HepG2 (cell line): ENCODE measurements around the gene MFAP1. TPM values are rescaled to one million over a fixed set of nuclear protein-coding genes. Genes with fewer than 3 reads are reported as not detected.

Source experiments
- AFF4 ChIP-seq: sonication (generic); formaldehyde crosslinking; IDR thresholded peaks from 2 replicates; pipeline ENCODE4 v1.4.0; 2020; ENCODE audit warnings: missing genetic modification reagents
- JARID2 ChIP-seq: sonication (generic); formaldehyde crosslinking; IDR thresholded peaks from 2 replicates; pipeline ENCODE4 v1.8.1; 2023; ENCODE audit warnings: missing genetic modification reagents, inconsistent platforms; ENCODE audit not compliant: insufficient replicate concordance
- MBD4 ChIP-seq: IDR thresholded peaks from 2 replicates; pipeline ENCODE4 v1.6.1; 2012; ENCODE audit warnings: low read length, inconsistent platforms, borderline replicate concordance
- NRL ChIP-seq: sonication (generic); formaldehyde crosslinking; IDR thresholded peaks from 2 replicates; pipeline ENCODE4 v1.5.0; 2020; ENCODE audit warnings: missing genetic modification reagents, mild to moderate bottlenecking, moderate library complexity, borderline replicate concordance
- RFX1 ChIP-seq: fragments of 450-650 bp; IDR thresholded peaks from 2 replicates; pipeline ENCODE4 v1.6.1; 2017
- ZNF530 ChIP-seq: sonication (generic); formaldehyde crosslinking; IDR thresholded peaks from 2 replicates; pipeline ENCODE4 v1.5.0; 2020; ENCODE audit warnings: low read depth, mild to moderate bottlenecking, missing genetic modification reagents
- ZNF570 ChIP-seq: sonication (generic); formaldehyde crosslinking; IDR thresholded peaks from 2 replicates; pipeline ENCODE4 v1.4.0; 2020; ENCODE audit warnings: mild to moderate bottlenecking, missing genetic modification reagents, borderline replicate concordance
- ZNF672 ChIP-seq: sonication (generic); formaldehyde crosslinking; IDR thresholded peaks from 2 replicates; pipeline ENCODE4 v1.8.1; 2022; ENCODE audit warnings: missing genetic modification reagents
- ZNF790 ChIP-seq: sonication (generic); formaldehyde crosslinking; IDR thresholded peaks from 2 replicates; pipeline ENCODE4 v1.8.0; 2022; ENCODE audit warnings: missing genetic modification reagents, mild to moderate bottlenecking, borderline replicate concordance
- polyA plus RNA-seq, 8 experiments: library from polyadenylated mRNA; depleted of rRNA in 3 of 8; stranded (reverse) in 7 of 8; unstranded in 1 of 8; fragments of >200 nt; fragmentation: Illumina TruSeq in 4 of 8; extraction: Trizol in 4 of 8; gene quantifications; 2 replicates each; pipeline versions ENCODE4 v1.2.1 to v1.2.3, GENCODE V29; 2011 to 2016; ENCODE audit warnings: low read depth in 4 of 8, missing spikeins in 1 of 8, mixed read lengths in 1 of 8; ENCODE audit not compliant: insufficient read depth in 1 of 8
- total RNA-seq, 5 experiments: library from RNA; depleted of rRNA; stranded (reverse); fragments of >200 nt; fragmentation: Illumina TruSeq; extraction: Trizol; gene quantifications; 2 replicates each; pipeline ENCODE4 v1.2.3, GENCODE V29; 2016; ENCODE audit warnings: low read depth in 1 of 5
- TF ChIP-seq, protein P1 (sequence below): sonication (generic); formaldehyde crosslinking; IDR thresholded peaks from 2 replicates; pipeline ENCODE4 v1.9.0; 2021; ENCODE audit warnings: missing genetic modification reagents, borderline replicate concordance
- TF ChIP-seq, protein P2 (sequence below): IDR thresholded peaks from 2 replicates; pipeline ENCODE4 v1.6.1; 2018; ENCODE audit warnings: missing genetic modification reagents, mild to moderate bottlenecking, missing compliant biosample characterization
- TF ChIP-seq, protein P3 (sequence below): sonication (generic); formaldehyde crosslinking; IDR thresholded peaks from 2 replicates; pipeline ENCODE4 v1.5.0; 2020; ENCODE audit warnings: mild to moderate bottlenecking, missing genetic modification reagents, borderline replicate concordance

The MFAP1 gene
- total and polyA plus RNA-seq, 2 of the 13 experiments (the other 11 are each of a cell fraction or from before 2014, with no cell fraction given), result 11.8 to 39.5 TPM

- TF ChIP-seq AFF4 (CRISPR knock-in tag), result no peak
- no peak for TF ChIP-seq ZNF570
- TF ChIP-seq, protein P1, sequence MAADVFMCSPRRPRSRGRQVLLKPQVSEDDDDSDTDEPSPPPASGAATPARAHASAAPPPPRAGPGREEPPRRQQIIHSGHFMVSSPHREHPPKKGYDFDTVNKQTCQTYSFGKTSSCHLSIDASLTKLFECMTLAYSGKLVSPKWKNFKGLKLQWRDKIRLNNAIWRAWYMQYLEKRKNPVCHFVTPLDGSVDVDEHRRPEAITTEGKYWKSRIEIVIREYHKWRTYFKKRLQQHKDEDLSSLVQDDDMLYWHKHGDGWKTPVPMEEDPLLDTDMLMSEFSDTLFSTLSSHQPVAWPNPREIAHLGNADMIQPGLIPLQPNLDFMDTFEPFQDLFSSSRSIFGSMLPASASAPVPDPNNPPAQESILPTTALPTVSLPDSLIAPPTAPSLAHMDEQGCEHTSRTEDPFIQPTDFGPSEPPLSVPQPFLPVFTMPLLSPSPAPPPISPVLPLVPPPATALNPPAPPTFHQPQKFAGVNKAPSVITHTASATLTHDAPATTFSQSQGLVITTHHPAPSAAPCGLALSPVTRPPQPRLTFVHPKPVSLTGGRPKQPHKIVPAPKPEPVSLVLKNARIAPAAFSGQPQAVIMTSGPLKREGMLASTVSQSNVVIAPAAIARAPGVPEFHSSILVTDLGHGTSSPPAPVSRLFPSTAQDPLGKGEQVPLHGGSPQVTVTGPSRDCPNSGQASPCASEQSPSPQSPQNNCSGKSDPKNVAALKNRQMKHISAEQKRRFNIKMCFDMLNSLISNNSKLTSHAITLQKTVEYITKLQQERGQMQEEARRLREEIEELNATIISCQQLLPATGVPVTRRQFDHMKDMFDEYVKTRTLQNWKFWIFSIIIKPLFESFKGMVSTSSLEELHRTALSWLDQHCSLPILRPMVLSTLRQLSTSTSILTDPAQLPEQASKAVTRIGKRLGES, result no peak
- TF ChIP-seq ZNF672 (CRISPR knock-in tag), result no peak
- no peak for TF ChIP-seq NRL (CRISPR knock-in tag)
- no peak for TF ChIP-seq RFX1
- no peak for TF ChIP-seq ZNF530 (CRISPR knock-in tag)
- TF ChIP-seq ZNF790 (CRISPR knock-in tag), result no peak
- TF ChIP-seq, protein P2, sequence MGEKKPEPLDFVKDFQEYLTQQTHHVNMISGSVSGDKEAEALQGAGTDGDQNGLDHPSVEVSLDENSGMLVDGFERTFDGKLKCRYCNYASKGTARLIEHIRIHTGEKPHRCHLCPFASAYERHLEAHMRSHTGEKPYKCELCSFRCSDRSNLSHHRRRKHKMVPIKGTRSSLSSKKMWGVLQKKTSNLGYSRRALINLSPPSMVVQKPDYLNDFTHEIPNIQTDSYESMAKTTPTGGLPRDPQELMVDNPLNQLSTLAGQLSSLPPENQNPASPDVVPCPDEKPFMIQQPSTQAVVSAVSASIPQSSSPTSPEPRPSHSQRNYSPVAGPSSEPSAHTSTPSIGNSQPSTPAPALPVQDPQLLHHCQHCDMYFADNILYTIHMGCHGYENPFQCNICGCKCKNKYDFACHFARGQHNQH (CRISPR knock-in tag), result 0 out of 2 replicates have a peak, but pooled peaks have one; percentile 25
- TF ChIP-seq, protein P3, sequence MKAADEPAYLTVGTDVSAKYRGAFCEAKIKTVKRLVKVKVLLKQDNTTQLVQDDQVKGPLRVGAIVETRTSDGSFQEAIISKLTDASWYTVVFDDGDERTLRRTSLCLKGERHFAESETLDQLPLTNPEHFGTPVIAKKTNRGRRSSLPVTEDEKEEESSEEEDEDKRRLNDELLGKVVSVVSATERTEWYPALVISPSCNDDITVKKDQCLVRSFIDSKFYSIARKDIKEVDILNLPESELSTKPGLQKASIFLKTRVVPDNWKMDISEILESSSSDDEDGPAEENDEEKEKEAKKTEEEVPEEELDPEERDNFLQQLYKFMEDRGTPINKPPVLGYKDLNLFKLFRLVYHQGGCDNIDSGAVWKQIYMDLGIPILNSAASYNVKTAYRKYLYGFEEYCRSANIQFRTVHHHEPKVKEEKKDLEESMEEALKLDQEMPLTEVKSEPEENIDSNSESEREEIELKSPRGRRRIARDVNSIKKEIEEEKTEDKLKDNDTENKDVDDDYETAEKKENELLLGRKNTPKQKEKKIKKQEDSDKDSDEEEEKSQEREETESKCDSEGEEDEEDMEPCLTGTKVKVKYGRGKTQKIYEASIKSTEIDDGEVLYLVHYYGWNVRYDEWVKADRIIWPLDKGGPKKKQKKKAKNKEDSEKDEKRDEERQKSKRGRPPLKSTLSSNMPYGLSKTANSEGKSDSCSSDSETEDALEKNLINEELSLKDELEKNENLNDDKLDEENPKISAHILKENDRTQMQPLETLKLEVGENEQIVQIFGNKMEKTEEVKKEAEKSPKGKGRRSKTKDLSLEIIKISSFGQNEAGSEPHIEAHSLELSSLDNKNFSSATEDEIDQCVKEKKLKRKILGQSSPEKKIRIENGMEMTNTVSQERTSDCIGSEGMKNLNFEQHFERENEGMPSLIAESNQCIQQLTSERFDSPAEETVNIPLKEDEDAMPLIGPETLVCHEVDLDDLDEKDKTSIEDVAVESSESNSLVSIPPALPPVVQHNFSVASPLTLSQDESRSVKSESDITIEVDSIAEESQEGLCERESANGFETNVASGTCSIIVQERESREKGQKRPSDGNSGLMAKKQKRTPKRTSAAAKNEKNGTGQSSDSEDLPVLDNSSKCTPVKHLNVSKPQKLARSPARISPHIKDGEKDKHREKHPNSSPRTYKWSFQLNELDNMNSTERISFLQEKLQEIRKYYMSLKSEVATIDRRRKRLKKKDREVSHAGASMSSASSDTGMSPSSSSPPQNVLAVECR, result 0 out of 2 replicates have a peak, but pooled peaks have one; percentile 7
- TF ChIP-seq JARID2 (CRISPR knock-in tag), result peak; percentile 85
- no peak for TF ChIP-seq MBD4
These were observed 48.3 kb downstream of the MFAP1 start (continued) for GRCh38 chr15:43776101-43776717.
